ENCODE results near the gene PARD3.
"Not testable (repeated sequence)": the region's sequence is repeated elsewhere in the genome, so short reads cannot be mapped to it uniquely, and the experiment has no call there.

The PARD3 gene

GRCh38 chr10:34715511-34716187, 99.4 kb downstream of the PARD3 start:
- DNase-seq (ENCODE audit: low spot score): no peak

DNA sequence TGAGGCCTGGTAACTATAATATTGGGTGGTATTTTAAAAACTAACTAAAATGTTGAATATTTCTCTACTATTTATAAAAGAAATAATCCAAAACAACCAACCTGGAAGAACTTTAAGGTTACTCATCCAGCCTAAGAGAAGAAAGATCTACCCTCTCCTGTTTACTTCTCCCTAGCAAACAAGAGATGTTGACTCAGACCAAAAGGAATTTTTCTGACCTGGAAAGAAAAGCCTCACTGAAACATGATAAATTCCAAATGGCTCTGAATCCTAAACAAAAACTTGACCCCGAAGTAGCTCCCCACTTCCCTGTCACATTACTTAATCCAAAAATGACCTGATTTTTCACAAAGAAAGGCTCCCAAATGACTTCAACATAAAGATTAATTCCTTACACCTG, 101.2 kb downstream of the PARD3 start:
- DNase-seq (ENCODE audit: low spot score): no peak

GRCh38 chr10:34711500-34711899, 103.6 kb downstream of the PARD3 start:
- DNase-seq (ENCODE audit: low spot score): no peak

- no peak for DNase-seq (ENCODE audit: low spot score)
Observed at GRCh38 chr10:34710391-34710751, 104.7 kb downstream of the PARD3 start.

GRCh38 chr10:34709637-34710390, 105.3 kb downstream of the PARD3 start:
- DNase-seq (ENCODE audit: low spot score): no peak

DNA sequence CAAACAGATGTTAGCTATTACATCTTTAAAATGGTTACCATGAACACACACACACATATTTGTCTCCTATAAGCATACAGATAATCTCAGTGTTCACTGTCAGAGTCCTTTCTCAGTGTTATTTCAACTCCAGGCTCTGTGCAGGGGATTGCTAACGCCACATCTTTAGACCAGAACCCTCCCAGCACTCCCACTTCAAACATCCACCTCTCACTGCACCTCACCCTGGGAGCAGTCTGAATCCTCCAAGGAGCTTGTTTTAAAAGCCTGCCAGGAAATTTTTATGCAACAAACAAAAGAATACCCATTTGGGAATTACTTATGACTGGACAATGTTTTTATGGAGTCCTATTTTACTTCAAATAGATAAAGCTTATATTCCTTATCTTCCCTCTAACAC, 107.4 kb downstream of the PARD3 start:
- no peak for DNase-seq (ENCODE audit: low spot score)

GRCh38 chr10:34706992-34707391, 108.1 kb downstream of the PARD3 start:
- not testable (repeated sequence) for DNase-seq (ENCODE audit: low spot score)

GRCh38 chr10:34706147-34706546, 108.9 kb downstream of the PARD3 start:
- no peak for DNase-seq (ENCODE audit: low spot score)

GRCh38 chr10:34705563-34705962, 109.5 kb downstream of the PARD3 start:
- no peak for DNase-seq (ENCODE audit: low spot score)

- no peak for DNase-seq (ENCODE audit: low spot score)
Observed at GRCh38 chr10:34704526-34705184, 110.4 kb downstream of the PARD3 start.

DNA sequence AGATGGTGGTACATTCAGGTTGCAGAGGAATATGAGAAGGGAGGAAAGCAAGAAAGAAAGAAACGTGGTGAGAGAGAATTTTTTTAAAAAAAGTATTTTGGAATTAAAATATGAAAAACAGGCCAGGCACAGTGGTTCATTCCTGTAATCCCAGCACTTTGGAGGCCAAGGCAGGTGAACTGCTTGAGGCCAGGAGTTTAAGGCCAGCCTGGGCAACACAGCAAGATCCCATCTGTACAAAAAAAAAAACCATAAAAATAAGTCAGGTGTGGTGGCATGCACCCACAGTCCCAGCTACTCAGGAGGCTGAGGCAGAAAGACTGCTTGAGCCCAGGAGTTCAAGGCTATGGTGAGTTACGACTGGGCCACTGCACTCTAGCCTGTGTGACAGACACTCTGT, 112.1 kb downstream of the PARD3 start:
- no peak for DNase-seq (ENCODE audit: low spot score)

DNA sequence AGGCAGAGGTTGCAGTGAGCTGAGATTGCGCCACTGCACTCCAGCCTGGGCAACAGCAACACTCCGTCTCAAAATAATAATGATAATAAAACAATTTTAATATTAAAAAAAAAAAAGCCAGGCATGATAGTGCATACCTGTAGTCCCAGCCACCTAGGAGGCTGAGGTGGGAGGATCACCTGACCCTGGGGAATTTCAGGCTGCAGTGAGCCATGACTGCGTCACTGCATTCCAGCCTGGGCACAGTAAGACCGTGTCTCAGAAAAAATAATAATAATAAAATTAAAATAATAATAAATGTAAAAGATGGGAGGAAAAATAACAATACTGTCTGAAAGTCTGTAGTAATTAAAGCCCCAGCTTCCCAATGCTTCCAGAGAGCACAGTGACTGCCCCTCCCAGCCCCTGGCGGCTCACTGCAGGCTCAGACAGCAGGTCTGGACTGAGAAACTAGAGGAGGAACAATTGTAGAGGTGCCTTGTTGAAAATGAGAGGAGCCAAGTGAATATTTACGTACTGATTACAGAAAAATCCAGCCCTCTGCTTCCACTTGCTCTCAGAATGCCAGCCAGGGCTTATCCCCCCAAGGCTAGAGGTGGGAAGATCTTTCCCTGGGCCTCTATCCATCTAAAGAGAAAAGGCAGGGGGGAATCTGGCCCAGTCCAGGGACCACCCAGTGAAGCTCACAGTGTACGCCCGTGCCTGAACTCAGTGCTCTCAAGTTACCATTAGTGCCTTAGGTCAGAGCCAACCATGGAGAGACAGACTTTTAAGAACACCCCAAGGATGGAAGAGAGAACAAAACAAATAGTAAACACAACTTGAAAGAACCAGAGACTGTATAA, 112.8 kb downstream of the PARD3 start:
- no peak for DNase-seq (ENCODE audit: low spot score)

- DNase-seq (ENCODE audit: low spot score): no peak
Observed at GRCh38 chr10:34701194-34701593, 113.9 kb downstream of the PARD3 start.

DNA sequence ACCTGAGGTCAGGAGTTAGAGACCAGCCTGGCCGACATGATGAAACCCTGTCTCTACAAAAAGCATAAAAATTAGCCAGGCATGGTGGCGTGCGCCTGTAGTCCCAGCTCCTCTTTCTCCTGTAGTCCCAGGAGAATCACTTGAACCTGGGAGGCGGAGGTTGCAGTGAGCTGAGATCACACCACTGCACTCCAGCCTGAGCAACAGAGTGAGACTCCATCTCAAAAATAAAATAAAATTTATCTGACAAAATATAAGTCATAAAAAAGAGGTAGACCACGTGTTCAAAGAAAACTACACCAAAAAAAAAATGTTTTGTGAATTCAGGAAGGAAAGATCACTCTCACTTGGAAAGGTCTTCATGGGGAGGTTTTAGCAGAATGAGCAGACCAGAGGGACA, 114.3 kb downstream of the PARD3 start:
- not testable (repeated sequence) for DNase-seq (ENCODE audit: low spot score)

DNA sequence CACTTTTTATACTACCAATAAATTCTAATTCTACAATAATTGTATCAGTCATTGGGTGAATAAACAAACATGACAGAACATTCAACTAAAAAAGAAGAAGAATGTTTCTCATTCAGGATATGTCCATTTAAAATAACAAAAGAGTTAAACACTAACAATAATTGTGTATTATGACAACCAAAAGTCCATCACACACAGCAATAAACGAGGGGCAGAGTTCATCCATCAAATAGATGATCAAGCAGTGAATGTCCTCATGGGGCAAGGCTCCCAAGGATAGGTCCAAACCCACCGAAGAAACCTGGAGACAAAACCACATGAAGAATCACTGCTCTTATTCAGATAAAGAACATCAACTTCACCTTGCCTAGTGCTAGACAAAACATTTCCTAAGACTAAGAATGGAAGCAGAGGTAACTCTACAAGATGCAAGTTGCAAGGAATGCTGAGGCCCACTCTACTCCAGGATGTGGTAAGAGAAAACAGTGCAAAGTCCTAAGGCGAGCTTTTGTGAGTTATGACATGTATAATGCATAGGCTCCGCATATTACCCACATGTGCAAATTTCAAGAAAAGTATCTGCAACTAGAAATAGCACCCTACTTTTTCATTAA, 115.1 kb downstream of the PARD3 start:
- DNase-seq (ENCODE audit: low spot score): no peak

GRCh38 chr10:34698979-34699378, 116.1 kb downstream of the PARD3 start:
- no peak for DNase-seq (ENCODE audit: low spot score)

GRCh38 chr10:34698248-34698831, 116.8 kb downstream of the PARD3 start:
- DNase-seq (ENCODE audit: low spot score): no peak

- no peak for DNase-seq (ENCODE audit: low spot score)
Observed at GRCh38 chr10:34697351-34698247, 117.5 kb downstream of the PARD3 start.

DNA sequence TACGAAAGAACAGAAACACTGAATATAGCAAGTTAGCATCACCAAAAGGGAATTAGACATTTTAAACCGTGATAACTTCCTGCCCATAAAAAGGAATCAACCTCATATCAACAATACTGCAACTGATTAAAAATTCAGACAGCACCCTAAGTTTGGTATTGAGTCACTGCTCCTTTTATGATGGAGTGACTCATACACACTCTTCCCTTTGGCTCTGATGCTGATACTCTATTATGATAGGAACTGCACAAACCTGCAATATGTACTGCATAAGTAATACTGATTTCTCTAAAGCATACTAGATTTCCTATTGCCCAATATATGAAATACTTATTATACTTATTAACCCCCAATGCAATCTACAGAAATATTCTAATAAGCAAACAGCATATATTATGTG, 118.7 kb downstream of the PARD3 start:
- DNase-seq (ENCODE audit: low spot score): no peak

- DNase-seq (ENCODE audit: low spot score): no peak
Observed at GRCh38 chr10:34690383-34691049, 124.6 kb downstream of the PARD3 start.
